C4-2B (cell line): Measurements from ENCODE around the gene PLIN5.

ENCODE experiments used
- CTCF ChIP-seq: fragments of 450-650 bp; conservative IDR thresholded peaks from 2 replicates; pipeline ENCODE4 v1.5.1; 2017; ENCODE audit warnings: mild to moderate bottlenecking
- ZFX ChIP-seq: fragments of 450-650 bp; IDR thresholded peaks from 2 replicates; pipeline ENCODE4 v1.6.1; 2017

GRCh38 chr19:4573682-4574081 lies 38.7 kb upstream of the PLIN5 start:
- TF ChIP-seq CTCF (no peak), ZFX (no peak)
